Keratinocyte (primary cell): ENCODE results near the gene STAB2. TPM values are rescaled to one million over a fixed set of nuclear protein-coding genes. Genes with fewer than 3 reads are reported as not detected.

Experiments
- DNase-seq: peaks from one replicate; pipeline ENCODE4 v3.0.0-alpha.2; 2011; ENCODE audit warnings: low read depth, missing footprints, low spot score
- FAIRE-seq: peaks from 2 replicates; lab custom pipeline; 2011; peaks lifted over from hg19 to GRCh38; lab: Jason Lieb, UNC
- H2AFZ ChIP-seq: 2 replicates; pipeline ENCODE4 v1.6.0; 2012; ENCODE audit warnings: low read length, control low read depth, inconsistent platforms; ENCODE audit not compliant: control insufficient read depth
- H3K27ac ChIP-seq: 2 replicates; pipeline ENCODE4 v1.5.1; 2011; ENCODE audit warnings: low read length; ENCODE audit not compliant: control insufficient read depth, insufficient read depth
- H3K27me3 ChIP-seq: 3 replicates; pipeline ENCODE4 v1.6.0; 2011; ENCODE audit warnings: low read length; ENCODE audit not compliant: control insufficient read depth, insufficient read depth; ENCODE audit errors: extremely low read depth
- H3K36me3 ChIP-seq, 2 experiments: 2 replicates in 1 of 2; 3 replicates in 1 of 2; pipeline ENCODE4 v1.5.1; 2011; ENCODE audit warnings: low read length in 2 of 2, mild to moderate bottlenecking in 1 of 2; ENCODE audit not compliant: control insufficient read depth in 2 of 2, insufficient read depth in 2 of 2; ENCODE audit errors: extremely low read depth in 1 of 2
- H3K4me1 ChIP-seq: 3 replicates; pipeline ENCODE4 v1.5.1; 2011; ENCODE audit warnings: low read length; ENCODE audit not compliant: control insufficient read depth, insufficient read depth; ENCODE audit errors: extremely low read depth
- H3K4me2 ChIP-seq: 3 replicates; pipeline ENCODE4 v1.6.0; 2011; ENCODE audit warnings: low read depth, low read length; ENCODE audit not compliant: control insufficient read depth, insufficient read depth; ENCODE audit errors: extremely low read depth
- H3K4me3 ChIP-seq, 3 experiments: fragments of 200-600 bp in 1 of 3; sonication (generic) in 1 of 3; 2 replicates in 2 of 3; 3 replicates in 1 of 3; pipeline ENCODE4 v1.5.1; 2011 to 2016; ENCODE audit warnings: low read length in 3 of 3, mild to moderate bottlenecking in 3 of 3, control low read depth in 2 of 3, inconsistent platforms in 1 of 3, low read depth in 1 of 3, mixed read lengths in 1 of 3, mixed run types in 1 of 3, moderate library complexity in 1 of 3; ENCODE audit not compliant: control insufficient read depth in 2 of 3, insufficient read depth in 2 of 3; ENCODE audit errors: extremely low read depth in 1 of 3
- H3K79me2 ChIP-seq: 2 replicates; pipeline ENCODE4 v1.6.0; 2012; ENCODE audit warnings: low read length; ENCODE audit not compliant: control insufficient read depth, insufficient read depth
- H3K9ac ChIP-seq: 3 replicates; pipeline ENCODE4 v1.6.0; 2011; ENCODE audit warnings: low read length; ENCODE audit not compliant: control insufficient read depth, insufficient read depth; ENCODE audit errors: extremely low read depth
- H3K9me1 ChIP-seq: 3 replicates; pipeline ENCODE4 v1.6.0; 2011; ENCODE audit warnings: low read length; ENCODE audit not compliant: control insufficient read depth, insufficient read depth; ENCODE audit errors: extremely low read depth
- H3K9me3 ChIP-seq: 2 replicates; pipeline ENCODE4 v1.5.1; 2012; ENCODE audit warnings: low read depth, low read length; ENCODE audit not compliant: control insufficient read depth
- H4K20me1 ChIP-seq: 3 replicates; pipeline ENCODE4 v1.6.0; 2011; ENCODE audit warnings: low read length; ENCODE audit not compliant: control insufficient read depth, insufficient read depth; ENCODE audit errors: extremely low read depth
- EZH2 ChIP-seq: IDR thresholded peaks from one replicate; pipeline ENCODE4 v1.6.1; 2012; ENCODE audit warnings: inconsistent platforms, mild to moderate bottlenecking, low read length, moderate library complexity
- dilution Hi-C: fragments of 300-500 bp; cut with MboI; formaldehyde crosslinking; loops from one replicate; pipeline ENCODE4 v1.7.0; 2020; ENCODE audit warnings: low sequenced_read_pairs; ENCODE audit not compliant: extremely low pct_ligation_motif_present
- polyA plus RNA-seq, 5 experiments: library from polyadenylated mRNA; depleted of rRNA in 3 of 5; stranded (reverse) in 3 of 5; stranded (forward) in 1 of 5; unstranded in 1 of 5; fragments of >200 nt; gene quantifications; 1 replicate in 1 of 5; 2 replicates in 3 of 5; 3 replicates in 1 of 5; pipeline versions ENCODE4 v1.2.1 to v1.2.3, GENCODE V29; 2011 to 2012; ENCODE audit warnings: missing spikeins in 2 of 5, low read depth in 1 of 5, low replicate concordance in 1 of 5
- TF ChIP-seq, protein P1 (sequence below), 3 experiments: IDR thresholded peaks in 1 of 3; conservative IDR thresholded peaks in 1 of 3; optimal IDR thresholded peaks in 1 of 3; 2 replicates in 2 of 3; 3 replicates in 1 of 3; pipeline versions ENCODE3 to v1.5.1; 2011; ENCODE audit warnings: low read length in 3 of 3, mild to moderate bottlenecking in 3 of 3, moderate library complexity in 2 of 3, control low read depth in 1 of 3, inconsistent platforms in 1 of 3; ENCODE audit not compliant: insufficient read depth in 2 of 3; ENCODE audit errors: extremely low read depth in 1 of 3

STAB2 gene
- polyA plus RNA-seq, 1 donor (not counting 4 experiments of a cell fraction or from before 2014, with no cell fraction given) = not detected

DNA sequence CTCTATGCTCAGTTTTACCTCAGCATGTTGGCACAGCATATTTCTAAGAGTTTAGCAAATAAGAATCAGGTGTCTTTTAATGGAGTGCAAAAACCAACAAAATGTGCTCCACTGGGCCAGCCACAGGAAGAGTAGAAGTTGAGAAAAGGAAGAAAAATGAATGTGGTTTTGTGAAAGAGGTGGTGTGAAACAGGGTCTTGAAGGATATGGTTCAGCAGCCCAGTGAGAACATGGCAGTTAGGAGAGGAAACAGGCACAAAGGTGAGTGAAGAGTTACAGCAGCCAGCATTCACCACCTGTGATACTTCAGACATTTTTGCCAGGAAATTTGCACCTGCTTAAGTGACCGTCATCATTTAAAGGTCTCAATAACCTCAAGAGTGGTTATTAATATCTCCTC is 2.4 kb downstream of the STAB2 start:
- dilution Hi-C loops = no loop called here
- H3K4me3 ChIP-seq = no peak overlapping the region
- no peak overlapping the region for H3K9ac ChIP-seq
- no peaks in the 10 kb centered on the region for H3K36me3 ChIP-seq
- no peak overlapping the region for H2AFZ ChIP-seq
- no peaks in the 10 kb centered on the region for H3K79me2 ChIP-seq
- H3K4me2 ChIP-seq = no peak overlapping the region
- H3K27ac ChIP-seq = no peak overlapping the region
- no peaks in the 10 kb centered on the region for H3K9me1 ChIP-seq
- no peaks in the 10 kb centered on the region for H3K27me3 ChIP-seq
- TF ChIP-seq, protein P1, sequence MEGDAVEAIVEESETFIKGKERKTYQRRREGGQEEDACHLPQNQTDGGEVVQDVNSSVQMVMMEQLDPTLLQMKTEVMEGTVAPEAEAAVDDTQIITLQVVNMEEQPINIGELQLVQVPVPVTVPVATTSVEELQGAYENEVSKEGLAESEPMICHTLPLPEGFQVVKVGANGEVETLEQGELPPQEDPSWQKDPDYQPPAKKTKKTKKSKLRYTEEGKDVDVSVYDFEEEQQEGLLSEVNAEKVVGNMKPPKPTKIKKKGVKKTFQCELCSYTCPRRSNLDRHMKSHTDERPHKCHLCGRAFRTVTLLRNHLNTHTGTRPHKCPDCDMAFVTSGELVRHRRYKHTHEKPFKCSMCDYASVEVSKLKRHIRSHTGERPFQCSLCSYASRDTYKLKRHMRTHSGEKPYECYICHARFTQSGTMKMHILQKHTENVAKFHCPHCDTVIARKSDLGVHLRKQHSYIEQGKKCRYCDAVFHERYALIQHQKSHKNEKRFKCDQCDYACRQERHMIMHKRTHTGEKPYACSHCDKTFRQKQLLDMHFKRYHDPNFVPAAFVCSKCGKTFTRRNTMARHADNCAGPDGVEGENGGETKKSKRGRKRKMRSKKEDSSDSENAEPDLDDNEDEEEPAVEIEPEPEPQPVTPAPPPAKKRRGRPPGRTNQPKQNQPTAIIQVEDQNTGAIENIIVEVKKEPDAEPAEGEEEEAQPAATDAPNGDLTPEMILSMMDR (optimal IDR thresholded peaks at IDR 0.05 in 1 of 3, IDR thresholded peaks at IDR 0.05 in 1 of 3, conservative IDR thresholded peaks at IDR 0.05 in 1 of 3; ENCODE audit: extremely low read depth in 1 of 3, insufficient read depth in 2 of 3, low read length in 3 of 3) = no peak
- no peak for FAIRE-seq
- DNase-seq = no peak
- no peaks in the 10 kb centered on the region for H4K20me1 ChIP-seq
- H3K9me3 ChIP-seq = no peaks in the 10 kb centered on the region
- no peaks in the 10 kb centered on the region for H3K4me1 ChIP-seq

DNA sequence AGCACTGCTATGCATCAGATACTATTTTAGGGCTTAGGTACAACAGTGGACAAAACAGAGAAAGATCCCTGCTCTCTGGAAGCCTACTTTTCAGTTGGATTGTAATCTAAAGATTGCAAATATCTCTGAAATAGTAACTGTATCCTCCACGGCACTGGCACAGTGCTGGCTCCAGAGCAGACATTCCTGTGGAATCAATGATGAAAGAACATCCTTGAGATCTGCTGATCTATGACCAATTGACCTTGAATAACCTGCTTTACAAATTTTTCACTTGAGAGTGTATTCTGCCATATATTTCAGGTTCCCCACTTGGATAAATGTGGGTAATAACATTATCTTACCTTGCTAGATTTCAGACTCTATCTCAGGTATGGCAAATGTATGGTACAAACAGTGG is 3.2 kb downstream of the STAB2 start:
- Histone ChIP-seq H3K4me2 (no peak overlapping the region), H3K4me1 (no peaks in the 10 kb centered on the region), H3K9me3 (no peaks in the 10 kb centered on the region), H3K27me3 (no peaks in the 10 kb centered on the region), H4K20me1 (no peaks in the 10 kb centered on the region), H3K79me2 (no peaks in the 10 kb centered on the region), H3K4me3 (no peak overlapping the region), H2AFZ (no peak overlapping the region), H3K9ac (no peak overlapping the region), H3K27ac (no peak overlapping the region), H3K9me1 (no peaks in the 10 kb centered on the region), H3K36me3 (no peaks in the 10 kb centered on the region)
- dilution Hi-C loops = no loop called here
- FAIRE-seq (no peak), DNase-seq (no peak)
- TF ChIP-seq EZH2 = no peak
- TF ChIP-seq, protein P1 (optimal IDR thresholded peaks at IDR 0.05 in 1 of 3, IDR thresholded peaks at IDR 0.05 in 1 of 3, conservative IDR thresholded peaks at IDR 0.05 in 1 of 3; ENCODE audit: extremely low read depth in 1 of 3, insufficient read depth in 2 of 3, low read length in 3 of 3) = no peak
